NT2/D1 (cell line): Measurements from ENCODE around the gene VSTM2B.

Experiments used
- SUZ12 ChIP-seq: IDR thresholded peaks from 2 replicates; pipeline ENCODE4 v1.6.1; 2011; ENCODE audit not compliant: insufficient read length, insufficient read depth; ENCODE audit errors: extremely low read depth
- YY1 ChIP-seq: IDR thresholded peaks from 2 replicates; pipeline ENCODE4 v1.6.1; 2011; ENCODE audit not compliant: insufficient read length, insufficient read depth
- ZNF274 ChIP-seq: IDR thresholded peaks from 2 replicates; pipeline ENCODE4 v1.6.1; 2011; ENCODE audit warnings: mild to moderate bottlenecking, low read depth, low read length

GRCh38 chr19:29517946-29518345, 7.8 kb upstream of the VSTM2B start:
- TF ChIP-seq ZNF274: no peak
- no peak for TF ChIP-seq YY1
- no peak for TF ChIP-seq SUZ12
